Mesodermal cell (in vitro differentiated cells): ENCODE results near the gene PEX26.
"Not testable (repeated sequence)": the region's sequence is repeated elsewhere in the genome, so short reads cannot be mapped to it uniquely, and the experiment has no call there.

Source experiments
- H3K27ac ChIP-seq: 2 replicates; pipeline ENCODE4 v1.7.0; 2013; ENCODE audit warnings: mild to moderate bottlenecking, low read depth, low read length, moderate library complexity; ENCODE audit not compliant: severe bottlenecking
- H3K36me3 ChIP-seq: 2 replicates; pipeline ENCODE4 v1.7.1; 2013; ENCODE audit warnings: mild to moderate bottlenecking, low read length, moderate library complexity; ENCODE audit not compliant: control insufficient read depth, insufficient read depth
- H3K4me1 ChIP-seq: one replicate; pipeline ENCODE4 v1.7.1; 2013; ENCODE audit warnings: mild to moderate bottlenecking, low read length; ENCODE audit not compliant: insufficient read depth, control insufficient read depth, poor library complexity, severe bottlenecking
- H3K4me3 ChIP-seq: 2 replicates; pipeline ENCODE4 v1.7.0; 2013; ENCODE audit warnings: low read length, control low read depth, mild to moderate bottlenecking; ENCODE audit not compliant: insufficient read depth, poor library complexity, severe bottlenecking; ENCODE audit errors: extremely low read depth
- H3K9me3 ChIP-seq: 2 replicates; pipeline ENCODE4 v1.7.1; 2013; ENCODE audit warnings: mild to moderate bottlenecking, low read length, moderate library complexity; ENCODE audit not compliant: control insufficient read depth
- WGBS, 2 experiments: methylation state at CpG; one replicate each; pipeline ENCODE4 v1.1.5; 2013; ENCODE audit warnings: missing lambda C conversion rate in 2 of 2; ENCODE audit not compliant: insufficient coverage in 2 of 2; 5-methylcytosine and 5-hydroxymethylcytosine counted together

PEX26 gene

GRCh38 chr22:18064636-18065035 is 13.2 kb upstream of the PEX26 start:
- 89 to 91% methylated on average over 5 of the region's 7 CpGs for WGBS, 2 experiments
- no peaks in the 10 kb centered on the region for H3K9me3 ChIP-seq
- no peak overlapping the region for H3K27ac ChIP-seq
- H3K4me1 ChIP-seq = peaks cover 14% of the 10 kb centered on the region
- H3K4me3 ChIP-seq = no peak overlapping the region
- no peaks in the 10 kb centered on the region for H3K36me3 ChIP-seq

- 83 to 90% methylated on average over 4 of the region's 9 CpGs for WGBS, 2 experiments
- peaks cover 14% of the 10 kb centered on the region for H3K4me1 ChIP-seq
- no peaks in the 10 kb centered on the region for H3K9me3 ChIP-seq
- no peak overlapping the region for H3K4me3 ChIP-seq
- no peak overlapping the region for H3K27ac ChIP-seq
- H3K36me3 ChIP-seq = no peaks in the 10 kb centered on the region
These were observed 12.5 kb upstream of the PEX26 start for GRCh38 chr22:18065256-18065655.

GRCh38 chr22:18066181-18066859 is 11.5 kb upstream of the PEX26 start:
- H3K36me3 ChIP-seq = no peaks in the 10 kb centered on the region
- H3K9me3 ChIP-seq = no peaks in the 10 kb centered on the region
- H3K4me1 ChIP-seq = peaks cover 8% of the 10 kb centered on the region
- WGBS, 2 experiments = 82 to 90% methylated on average over 10 of the region's 12 CpGs
- H3K4me3 ChIP-seq = no peak overlapping the region
- no peak overlapping the region for H3K27ac ChIP-seq

- H3K27ac ChIP-seq = no peak overlapping the region
- H3K36me3 ChIP-seq = no peaks in the 10 kb centered on the region
- H3K9me3 ChIP-seq = no peaks in the 10 kb centered on the region
- peaks cover 7% of the 10 kb centered on the region for H3K4me1 ChIP-seq
- WGBS, 2 experiments = 86 to 100% methylated on average over 1 to 3 of the region's 3 CpGs
- H3K4me3 ChIP-seq = no peak overlapping the region
These were observed 10.7 kb upstream of the PEX26 start for GRCh38 chr22:18067121-18067520.

GRCh38 chr22:18067548-18068341 is 10.0 kb upstream of the PEX26 start:
- Histone ChIP-seq H3K9me3 (no peaks in the 10 kb centered on the region), H3K4me1 (peaks cover 6% of the 10 kb centered on the region), H3K4me3 (no peak overlapping the region), H3K27ac (no peak overlapping the region), H3K36me3 (no peaks in the 10 kb centered on the region)
- WGBS, 2 experiments = 80 to 84% methylated on average over 9 to 11 of the region's 14 CpGs

GRCh38 chr22:18068381-18068988 is 9.3 kb upstream of the PEX26 start:
- H3K4me3 ChIP-seq = no peak overlapping the region
- no peaks in the 10 kb centered on the region for H3K36me3 ChIP-seq
- H3K9me3 ChIP-seq = no peaks in the 10 kb centered on the region
- H3K27ac ChIP-seq = no peak overlapping the region
- H3K4me1 ChIP-seq = peaks cover 2% of the 10 kb centered on the region
- 46 to 100% methylated on average over 2 of the region's 3 CpGs for WGBS, 2 experiments

GRCh38 chr22:18069041-18069440 is 8.7 kb upstream of the PEX26 start:
- 90% methylated on average over 1 of the region's 2 CpGs; no CpG with 5 or more reads in 1 of the 2 experiments for WGBS, 2 experiments
- no peak overlapping the region for H3K27ac ChIP-seq
- no peaks in the 10 kb centered on the region for H3K9me3 ChIP-seq

GRCh38 chr22:18070041-18070440 is 7.7 kb upstream of the PEX26 start:
- Histone ChIP-seq H3K4me3 (no peak overlapping the region), H3K4me1 (peaks cover 2% of the 10 kb centered on the region), H3K9me3 (no peaks in the 10 kb centered on the region), H3K36me3 (no peaks in the 10 kb centered on the region), H3K27ac (no peak overlapping the region)
- 96% methylated on average over 3 to 4 of the region's 4 CpGs for WGBS, 2 experiments

More at GRCh38 chr22:18069041-18069440, 8.7 kb upstream of the PEX26 start:
- H3K4me3 ChIP-seq = no peak overlapping the region
- peaks cover 2% of the 10 kb centered on the region for H3K4me1 ChIP-seq
- H3K36me3 ChIP-seq = no peaks in the 10 kb centered on the region

- Histone ChIP-seq H3K27ac (no peak overlapping the region), H3K9me3 (no peaks in the 10 kb centered on the region), H3K4me3 (no peak overlapping the region), H3K4me1 (peaks cover 2% of the 10 kb centered on the region), H3K36me3 (no peaks in the 10 kb centered on the region)
- 92% methylated on average over 11 to 12 of the region's 14 CpGs for WGBS, 2 experiments
These were observed 7.1 kb upstream of the PEX26 start for GRCh38 chr22:18070556-18071306.

GRCh38 chr22:18071307-18071967 is 6.4 kb upstream of the PEX26 start:
- not testable (repeated sequence) for H3K27ac ChIP-seq, H3K9me3 ChIP-seq, H3K4me3 ChIP-seq, H3K4me1 ChIP-seq, H3K36me3 ChIP-seq
- 90 to 94% methylated on average over 4 to 6 of the region's 7 CpGs for WGBS, 2 experiments
